GM13976 (cell line): Measurements from ENCODE around the gene MAPKAPK2.

Source experiments
- DNase-seq: peaks from one replicate; pipeline ENCODE4 v3.0.0; 2012; ENCODE audit warnings: low spot score
- in situ Hi-C: fragments of 300-500 bp; cut with MboI; formaldehyde crosslinking; loops from one replicate; pipeline ENCODE4 v1.12.0; 2022; ENCODE audit warnings: low sequenced_read_pairs, mixed read lengths, inconsistent platforms; ENCODE audit not compliant: unreplicated experiment
- TF ChIP-seq, protein P1 (sequence below): IDR thresholded peaks from 2 replicates; pipeline ENCODE4 v1.5.1; 2012; ENCODE audit warnings: borderline replicate concordance, mild to moderate bottlenecking; ENCODE audit not compliant: insufficient read depth; ENCODE audit errors: extremely low read depth, missing control alignments, control extremely low read depth

The MAPKAPK2 gene

DNA sequence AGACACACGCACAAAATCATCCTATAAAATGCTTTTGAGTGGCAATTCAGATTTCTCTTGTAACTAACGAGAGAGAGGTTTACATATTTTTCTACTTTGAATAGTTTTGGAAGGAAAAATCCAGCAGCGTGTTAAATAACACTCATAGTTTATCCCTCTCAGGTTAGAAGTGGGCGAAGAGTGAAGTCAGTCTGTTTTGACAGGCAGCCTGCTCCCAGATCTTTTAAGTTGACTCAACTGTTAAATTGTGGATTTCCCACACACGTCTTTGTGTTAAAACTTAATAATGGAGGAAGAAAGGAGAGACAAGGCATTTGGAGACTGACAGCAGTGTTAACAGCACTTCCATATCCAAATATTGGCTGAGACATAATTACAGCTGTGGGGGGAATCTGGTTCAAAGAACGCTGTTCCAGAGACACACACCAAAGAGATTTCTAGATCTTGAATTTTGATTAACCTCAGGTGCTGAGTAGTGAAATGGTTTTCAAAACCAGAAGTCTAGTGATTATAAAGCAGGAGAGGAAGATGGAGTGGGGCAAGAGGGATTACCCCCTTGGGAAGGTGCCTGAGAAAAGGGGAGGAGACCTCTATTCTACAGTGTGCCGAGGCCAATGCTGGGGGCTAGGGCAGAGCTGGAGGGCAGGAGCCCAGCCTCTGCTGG lies 2.7 kb downstream of the MAPKAPK2 start:
- DNase-seq: no peak
- in situ Hi-C loops: no loop called here
- TF ChIP-seq, protein P1, sequence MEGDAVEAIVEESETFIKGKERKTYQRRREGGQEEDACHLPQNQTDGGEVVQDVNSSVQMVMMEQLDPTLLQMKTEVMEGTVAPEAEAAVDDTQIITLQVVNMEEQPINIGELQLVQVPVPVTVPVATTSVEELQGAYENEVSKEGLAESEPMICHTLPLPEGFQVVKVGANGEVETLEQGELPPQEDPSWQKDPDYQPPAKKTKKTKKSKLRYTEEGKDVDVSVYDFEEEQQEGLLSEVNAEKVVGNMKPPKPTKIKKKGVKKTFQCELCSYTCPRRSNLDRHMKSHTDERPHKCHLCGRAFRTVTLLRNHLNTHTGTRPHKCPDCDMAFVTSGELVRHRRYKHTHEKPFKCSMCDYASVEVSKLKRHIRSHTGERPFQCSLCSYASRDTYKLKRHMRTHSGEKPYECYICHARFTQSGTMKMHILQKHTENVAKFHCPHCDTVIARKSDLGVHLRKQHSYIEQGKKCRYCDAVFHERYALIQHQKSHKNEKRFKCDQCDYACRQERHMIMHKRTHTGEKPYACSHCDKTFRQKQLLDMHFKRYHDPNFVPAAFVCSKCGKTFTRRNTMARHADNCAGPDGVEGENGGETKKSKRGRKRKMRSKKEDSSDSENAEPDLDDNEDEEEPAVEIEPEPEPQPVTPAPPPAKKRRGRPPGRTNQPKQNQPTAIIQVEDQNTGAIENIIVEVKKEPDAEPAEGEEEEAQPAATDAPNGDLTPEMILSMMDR: no peak

- no peak for DNase-seq
- TF ChIP-seq, protein P1: no peak
- in situ Hi-C loops: no loop called here
These were observed 3.3 kb downstream of the MAPKAPK2 start for GRCh38 chr1:206687915-206688442.

DNA sequence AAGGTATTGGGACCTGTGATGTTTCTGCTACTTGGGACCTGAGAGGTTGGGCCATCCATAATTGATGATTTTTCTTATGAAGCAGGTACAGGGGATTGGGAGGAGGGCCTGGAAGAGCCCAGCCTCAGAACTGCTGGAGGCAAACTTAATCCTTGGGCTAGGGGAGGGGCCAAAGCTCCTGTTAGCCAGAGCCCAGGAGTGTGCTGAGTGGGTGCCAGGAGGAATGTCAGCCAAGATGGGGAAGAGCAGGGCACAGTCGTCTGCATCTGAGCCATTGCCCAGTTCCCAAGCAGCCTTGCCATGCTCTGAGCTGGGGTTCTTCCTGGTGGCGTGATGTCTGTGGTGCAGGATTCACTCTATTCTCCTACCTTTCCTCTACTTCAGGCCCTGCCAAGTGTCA lies 5.8 kb downstream of the MAPKAPK2 start:
- TF ChIP-seq, protein P1: no peak
- in situ Hi-C loops: no loop called here

GRCh38 chr1:206691604-206692003 lies 6.9 kb downstream of the MAPKAPK2 start:
- DNase-seq: no peak
- in situ Hi-C loops: no loop called here
- TF ChIP-seq, protein P1: no peak

More for the DNA sequence above, 5.8 kb downstream of the MAPKAPK2 start:
- no peak for DNase-seq

- TF ChIP-seq, protein P1: no peak
- no peak for DNase-seq
- in situ Hi-C loops: no loop called here
These were observed 8.3 kb downstream of the MAPKAPK2 start for GRCh38 chr1:206693029-206693428.

DNA sequence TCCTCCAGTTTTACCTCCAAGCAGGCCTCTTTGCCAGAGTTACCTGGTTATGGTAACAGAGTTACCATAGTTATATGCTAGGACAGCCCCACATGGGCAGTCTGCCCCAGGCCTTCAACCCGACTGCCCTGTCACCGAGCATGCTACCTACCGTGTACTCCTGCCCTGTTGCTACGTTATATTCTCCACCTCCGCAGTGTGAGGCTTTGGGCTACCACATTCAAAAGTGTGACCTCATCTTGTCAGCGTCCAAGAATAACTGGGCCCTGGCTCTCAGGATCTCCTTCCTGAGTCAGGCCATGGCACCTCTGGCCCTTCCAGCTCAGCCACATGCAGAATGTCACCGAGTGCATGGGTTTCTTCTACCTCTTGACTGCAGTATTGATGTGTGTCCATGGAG lies 8.9 kb downstream of the MAPKAPK2 start:
- TF ChIP-seq, protein P1: no peak
- no peak for DNase-seq
- in situ Hi-C loops: no loop called here
